GOT3 (cell line): ENCODE results near the gene TKTL1.
"Not testable (repeated sequence)": the region's sequence is repeated elsewhere in the genome, so short reads cannot be mapped to it uniquely, and the experiment has no call there.

ENCODE experiments used
- DNase-seq: peaks from one replicate; lab custom pipeline; 2025; ENCODE audit warnings: mixed read lengths; lab: John Stamatoyannopoulos, UW

The TKTL1 gene

GRCh38 chrX:154343620-154344019 is 48.0 kb downstream of the TKTL1 start:
- not testable (repeated sequence) for DNase-seq

DNA sequence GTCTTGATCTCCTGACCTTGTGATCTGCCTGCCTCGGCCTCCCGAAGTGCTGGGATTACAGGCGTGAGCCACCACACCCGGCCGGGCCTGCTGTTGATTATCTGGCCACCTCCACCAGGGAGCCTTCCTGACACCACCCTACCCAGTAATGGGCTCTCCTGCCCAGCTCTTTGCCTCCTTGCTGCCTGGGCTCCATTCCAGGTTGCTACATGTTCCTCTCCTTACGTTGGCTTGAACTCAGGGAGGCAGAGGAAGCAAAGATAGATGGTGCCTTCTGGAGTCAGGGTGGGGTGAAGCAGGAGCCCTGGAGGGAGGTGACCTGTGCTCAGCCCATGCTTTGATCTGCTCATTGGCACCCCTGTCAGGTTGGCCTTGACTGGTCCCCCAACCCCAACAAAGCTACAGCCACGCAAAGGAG is 52.5 kb downstream of the TKTL1 start:
- no peak for DNase-seq

DNA sequence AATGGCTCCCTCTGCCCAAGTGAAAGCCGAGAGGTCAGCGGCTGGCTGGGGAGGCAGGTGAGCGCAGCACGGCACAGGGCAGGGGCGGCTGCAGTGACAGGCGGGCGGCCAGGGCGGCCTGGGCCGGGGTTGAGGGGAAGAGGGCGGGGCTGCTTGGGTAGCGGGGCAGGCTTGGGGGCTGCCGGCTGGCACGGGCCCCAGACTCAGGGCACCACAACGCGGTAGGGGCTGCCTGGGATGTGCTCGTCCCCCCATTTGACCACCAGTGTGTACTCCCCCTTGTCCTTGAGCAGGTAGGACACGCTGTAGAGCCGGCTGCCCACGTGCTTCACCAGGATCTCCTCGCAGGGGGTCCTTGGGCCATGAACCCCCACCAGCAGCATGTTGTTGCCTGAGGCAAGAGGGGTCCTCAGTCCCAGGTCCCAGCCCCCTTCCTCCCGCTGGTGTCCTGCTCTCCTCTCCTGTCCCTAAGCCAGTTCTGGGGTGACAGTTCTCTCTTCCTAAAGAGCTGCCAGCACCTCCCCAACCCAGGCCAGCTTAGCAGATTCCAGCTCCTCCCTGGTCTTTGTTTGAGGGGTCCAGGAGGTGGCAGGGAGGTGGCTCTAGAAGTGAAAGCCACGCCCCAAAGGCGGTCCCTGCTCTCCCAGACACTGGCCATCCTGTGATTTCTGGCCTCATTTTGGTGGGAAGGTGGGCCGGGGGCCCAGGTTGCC is 53.2 kb downstream of the TKTL1 start:
- DNase-seq, result no peak

- DNase-seq, result no peak
These were observed 53.9 kb downstream of the TKTL1 start for GRCh38 chrX:154349359-154349935.

- no peak for DNase-seq
These were observed 54.4 kb downstream of the TKTL1 start for GRCh38 chrX:154349979-154350378.

- DNase-seq, result no peak
These were observed 55.0 kb downstream of the TKTL1 start for GRCh38 chrX:154350429-154351182.

DNA sequence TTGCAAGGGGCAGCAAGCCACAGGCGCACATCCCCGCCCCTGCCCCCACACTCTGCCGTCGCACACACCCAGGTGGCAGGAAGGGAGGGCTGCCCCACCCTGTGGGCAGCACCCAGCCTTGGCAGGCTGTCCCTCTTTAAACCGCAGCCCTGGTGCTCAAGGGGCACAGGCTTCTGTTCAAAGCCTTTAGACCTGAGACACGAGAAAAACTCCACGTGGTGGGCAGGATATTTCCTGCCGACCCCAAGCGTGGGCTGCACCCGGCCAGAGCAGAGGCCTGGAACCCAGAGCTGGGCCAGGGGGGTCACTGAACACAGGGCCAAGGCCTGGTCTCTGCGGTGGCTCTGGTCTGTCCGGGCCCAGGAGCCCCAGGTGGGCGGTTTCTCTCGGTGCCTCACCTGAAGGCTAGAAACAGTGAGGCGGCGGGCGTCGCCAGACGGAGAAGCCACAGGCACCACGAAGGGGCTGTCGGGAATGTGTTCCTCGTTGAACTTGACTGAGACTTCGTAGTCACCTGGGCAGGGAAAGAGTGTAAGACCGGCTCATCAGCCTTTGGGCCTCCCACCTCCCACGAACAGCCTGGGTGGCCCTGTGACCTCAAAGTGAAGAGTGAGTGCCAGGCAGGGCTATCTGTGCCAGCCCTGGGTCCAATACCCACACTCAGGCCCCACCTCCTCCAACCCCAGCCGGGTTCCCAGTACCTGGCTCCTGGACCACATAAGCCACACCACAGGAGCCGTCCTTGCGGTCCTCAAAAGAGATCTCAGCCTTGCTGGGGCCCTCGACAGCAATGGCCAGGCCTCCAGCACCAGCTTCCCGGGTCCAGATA is 55.8 kb downstream of the TKTL1 start:
- no peak for DNase-seq

DNA sequence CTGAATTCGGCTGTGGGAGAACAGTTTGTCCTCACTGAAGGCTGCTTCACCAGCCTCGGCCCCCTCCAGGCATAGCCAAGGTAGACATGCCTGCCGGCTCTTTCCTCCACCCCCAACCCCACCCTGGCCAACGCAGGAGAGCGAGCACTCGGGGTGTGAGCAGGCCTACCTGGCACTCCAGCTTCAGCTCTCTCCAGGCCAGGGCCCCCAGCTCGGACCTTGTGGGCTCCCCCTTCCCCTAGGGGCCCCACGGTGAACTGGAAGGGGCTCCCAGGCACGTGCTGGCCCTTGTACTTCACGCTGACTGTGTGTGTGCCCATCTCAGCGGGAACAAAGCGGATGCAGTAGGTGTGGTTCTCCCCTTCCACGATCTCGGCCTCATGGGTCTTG is 56.4 kb downstream of the TKTL1 start:
- no peak for DNase-seq

GRCh38 chrX:154352466-154352865 is 56.9 kb downstream of the TKTL1 start:
- DNase-seq, result no peak

- DNase-seq, result no peak
These were observed 57.7 kb downstream of the TKTL1 start for GRCh38 chrX:154353172-154353843.

DNA sequence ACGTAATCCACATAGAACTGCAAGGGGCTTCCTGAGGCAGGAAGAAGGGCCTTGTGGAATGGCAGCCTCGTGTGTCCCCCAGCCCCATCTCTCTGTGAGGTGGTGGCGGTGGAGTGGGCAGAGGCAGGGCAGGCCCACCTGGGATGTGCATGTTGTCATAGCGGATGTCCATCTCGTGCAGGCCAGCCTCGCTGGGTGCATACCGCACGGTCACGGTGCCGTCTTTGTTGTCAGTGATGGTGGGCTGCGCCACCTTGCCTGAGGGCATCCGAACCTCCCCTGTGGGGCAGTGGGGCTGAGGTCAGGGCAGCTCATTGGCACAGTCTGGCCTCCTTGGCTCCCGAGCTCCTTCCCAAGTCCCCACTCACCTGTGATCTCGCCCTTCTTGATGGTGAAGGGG is 58.4 kb downstream of the TKTL1 start:
- DNase-seq, result no peak

DNA sequence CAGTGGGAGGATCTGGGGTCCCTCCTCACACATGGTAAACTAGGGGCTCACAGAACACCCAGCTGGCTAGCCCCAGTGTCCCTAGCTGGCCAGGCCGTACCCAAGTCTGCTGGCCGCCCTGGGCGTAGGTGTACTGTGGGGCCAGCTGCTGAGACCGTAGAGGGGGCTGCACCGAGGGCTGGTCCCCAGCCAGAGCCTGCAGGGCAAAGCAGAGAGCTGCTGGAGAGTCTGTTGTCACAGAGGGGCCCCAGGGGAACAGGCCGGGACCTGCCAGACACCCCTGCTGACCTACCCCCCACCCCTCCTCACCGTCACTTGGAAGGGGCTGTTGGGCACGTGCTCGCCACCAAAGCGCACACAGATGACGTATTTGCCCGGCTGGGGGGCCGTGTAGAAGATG is 58.9 kb downstream of the TKTL1 start:
- no peak for DNase-seq

GRCh38 chrX:154355094-154355775 is 59.6 kb downstream of the TKTL1 start:
- DNase-seq, result no peak

- DNase-seq, result no peak
These were observed 60.2 kb downstream of the TKTL1 start for GRCh38 chrX:154355776-154356140.

GRCh38 chrX:154356596-154356995 is 61.0 kb downstream of the TKTL1 start:
- no peak for DNase-seq

DNA sequence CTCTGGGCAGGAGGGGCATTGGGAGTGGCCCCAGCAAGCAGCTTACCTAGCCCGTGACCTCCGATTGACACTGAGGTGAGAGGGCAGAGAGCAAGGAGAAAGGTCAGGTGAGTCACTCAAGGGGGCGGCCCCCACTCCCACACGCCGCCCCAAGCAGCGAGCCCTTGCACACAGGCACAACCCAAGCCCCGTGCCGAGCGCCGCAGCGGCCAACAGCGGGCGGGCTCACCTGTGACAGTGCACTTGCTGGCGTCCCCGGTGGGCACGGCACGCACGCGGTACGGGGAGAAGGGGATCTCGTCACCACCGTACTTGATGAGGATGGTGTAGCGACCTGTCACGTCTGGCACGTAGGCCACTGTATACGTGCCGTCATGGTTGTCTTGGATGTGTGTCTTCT is 61.6 kb downstream of the TKTL1 start:
- no peak for DNase-seq

DNA sequence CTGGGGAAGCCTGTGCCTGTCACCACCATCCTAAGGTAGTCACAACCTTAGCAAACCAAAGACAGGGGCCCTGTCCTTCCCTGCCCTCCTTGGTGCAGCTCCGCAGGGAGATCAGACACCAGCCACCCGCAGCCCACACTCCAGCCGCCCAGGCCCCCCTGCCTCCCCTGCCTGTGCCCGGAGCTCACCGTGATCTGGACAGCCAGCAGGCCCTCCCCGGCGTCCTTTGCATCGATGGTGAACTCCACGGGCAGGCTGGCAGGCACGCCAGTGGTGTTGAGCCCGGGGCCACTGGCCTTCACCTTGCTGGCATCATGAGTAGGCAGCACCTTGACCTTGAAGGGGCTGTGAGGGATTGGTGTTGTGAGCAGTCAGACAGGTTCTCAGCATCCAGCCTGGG is 62.4 kb downstream of the TKTL1 start:
- DNase-seq, result no peak

GRCh38 chrX:154358829-154359228 is 63.2 kb downstream of the TKTL1 start:
- DNase-seq, result no peak

DNA sequence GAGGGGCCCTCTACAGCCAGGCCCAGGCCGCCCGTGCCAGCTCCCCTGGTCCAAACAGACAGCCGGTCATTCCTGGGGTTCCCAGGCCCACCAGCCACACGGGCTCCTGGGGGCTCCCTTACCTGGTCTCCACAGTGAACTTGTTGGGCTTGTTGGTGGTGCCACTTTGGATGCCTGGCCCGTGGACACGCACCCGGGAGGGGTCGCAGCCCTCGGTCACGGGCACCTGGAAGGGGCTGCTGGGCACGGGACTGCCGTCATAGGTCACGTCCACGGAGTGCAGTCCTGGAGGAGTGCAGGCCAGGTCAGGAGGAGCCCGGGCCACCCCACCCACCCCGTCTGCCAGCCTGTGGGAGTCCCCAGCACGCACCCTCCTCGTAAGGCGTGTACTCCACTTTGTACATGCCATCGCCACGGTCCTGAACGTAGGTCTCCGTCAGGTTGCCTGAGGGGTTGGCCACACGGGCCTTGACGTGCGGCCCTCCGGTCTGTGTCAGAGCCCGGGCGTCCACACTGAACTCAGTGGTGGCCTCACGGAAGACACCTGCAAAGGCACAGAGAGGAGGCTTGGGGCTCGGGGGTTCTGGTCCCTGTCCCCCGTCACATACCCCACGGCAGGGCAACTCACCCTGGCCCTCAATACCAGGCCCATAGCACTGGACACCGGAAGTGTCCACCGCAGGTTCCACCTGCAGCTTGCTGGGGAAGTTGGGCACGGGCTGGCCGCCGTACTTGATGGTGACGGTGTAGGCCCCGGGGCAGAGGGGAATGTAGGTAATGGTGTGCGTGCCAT is 64.0 kb downstream of the TKTL1 start:
- no peak for DNase-seq

GRCh38 chrX:154360155-154360713 is 64.6 kb downstream of the TKTL1 start:
- DNase-seq, result no peak
